Coronary artery (tissue), 2 donors: ENCODE data around the gene N4BP2L2.

Experiments
- DNase-seq: peaks from one replicate; pipeline ENCODE4 v3.0.0-alpha.2; 2017; ENCODE audit warnings: low spot score
- H3K27ac ChIP-seq, 2 donors: fragments of 200-600 bp; sonication (generic); one replicate each; pipeline ENCODE4 v1.5.1; 2016 to 2019
- H3K4me3 ChIP-seq: fragments of 200-600 bp; sonication (generic); 2 replicates; pipeline ENCODE4 v1.5.1; 2016; ENCODE audit warnings: mild to moderate bottlenecking, moderate library complexity
- TF ChIP-seq, protein P1 (sequence below): fragments of 200-600 bp; sonication (generic); IDR thresholded peaks from one replicate; pipeline ENCODE4 v1.5.1; 2019; ENCODE audit warnings: antibody characterized with exemption

Gene N4BP2L2

DNA sequence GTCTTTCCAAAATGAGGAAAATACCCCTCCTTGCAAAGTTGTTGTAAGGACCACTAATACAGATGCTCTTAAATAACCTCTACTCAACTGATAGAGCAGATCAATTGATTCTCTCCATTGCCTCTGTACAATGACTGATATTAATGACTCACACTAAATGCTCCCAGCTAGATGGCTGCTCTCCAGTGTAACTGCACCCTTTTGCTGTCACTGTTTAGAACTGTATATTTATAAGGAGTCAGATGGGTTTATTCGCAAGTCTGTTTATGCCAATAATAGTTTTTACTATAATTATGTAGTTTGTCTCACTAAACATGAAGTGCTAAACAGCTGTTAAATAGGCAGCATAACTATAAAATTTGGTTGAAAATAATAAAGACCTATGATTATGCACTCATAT is 89.6 kb downstream of the N4BP2L2 start:
- TF ChIP-seq, protein P1, sequence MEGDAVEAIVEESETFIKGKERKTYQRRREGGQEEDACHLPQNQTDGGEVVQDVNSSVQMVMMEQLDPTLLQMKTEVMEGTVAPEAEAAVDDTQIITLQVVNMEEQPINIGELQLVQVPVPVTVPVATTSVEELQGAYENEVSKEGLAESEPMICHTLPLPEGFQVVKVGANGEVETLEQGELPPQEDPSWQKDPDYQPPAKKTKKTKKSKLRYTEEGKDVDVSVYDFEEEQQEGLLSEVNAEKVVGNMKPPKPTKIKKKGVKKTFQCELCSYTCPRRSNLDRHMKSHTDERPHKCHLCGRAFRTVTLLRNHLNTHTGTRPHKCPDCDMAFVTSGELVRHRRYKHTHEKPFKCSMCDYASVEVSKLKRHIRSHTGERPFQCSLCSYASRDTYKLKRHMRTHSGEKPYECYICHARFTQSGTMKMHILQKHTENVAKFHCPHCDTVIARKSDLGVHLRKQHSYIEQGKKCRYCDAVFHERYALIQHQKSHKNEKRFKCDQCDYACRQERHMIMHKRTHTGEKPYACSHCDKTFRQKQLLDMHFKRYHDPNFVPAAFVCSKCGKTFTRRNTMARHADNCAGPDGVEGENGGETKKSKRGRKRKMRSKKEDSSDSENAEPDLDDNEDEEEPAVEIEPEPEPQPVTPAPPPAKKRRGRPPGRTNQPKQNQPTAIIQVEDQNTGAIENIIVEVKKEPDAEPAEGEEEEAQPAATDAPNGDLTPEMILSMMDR: no peak
- no peak overlapping the region for H3K27ac ChIP-seq
- H3K4me3 ChIP-seq: no peak overlapping the region
- no peak for DNase-seq

DNA sequence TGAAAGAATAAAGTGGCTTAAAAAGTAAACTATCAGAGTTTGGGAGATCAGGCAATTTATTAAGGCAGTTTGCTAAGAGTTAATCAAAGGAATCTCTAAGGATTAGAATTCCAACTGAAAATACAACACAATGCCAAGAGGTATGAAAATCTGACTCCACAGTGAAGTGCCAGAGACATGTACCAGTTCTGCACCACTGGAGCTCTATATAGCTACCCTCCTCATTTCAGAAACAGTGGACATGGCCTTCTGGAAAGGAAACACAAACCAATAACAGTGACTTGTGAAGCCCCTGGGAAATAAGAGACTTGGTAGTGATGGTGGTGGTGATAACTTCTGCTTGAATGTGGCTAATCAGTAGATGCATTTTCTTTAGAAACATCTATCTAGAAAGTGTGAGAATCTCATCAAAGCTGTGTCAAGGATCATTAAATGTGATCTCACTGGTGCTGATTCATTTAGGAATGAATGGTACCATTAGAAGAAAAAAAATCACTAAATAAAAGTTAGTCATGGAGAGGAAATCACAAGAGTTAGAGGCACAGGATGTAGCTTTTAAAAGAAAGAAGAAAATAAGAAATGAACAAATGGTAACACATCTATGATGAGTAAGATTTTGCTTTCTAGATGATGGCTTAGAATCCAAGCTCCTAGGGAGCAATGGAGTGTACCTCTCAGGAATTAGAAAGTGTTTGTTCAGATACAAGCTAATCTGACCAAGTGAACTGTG is 90.5 kb downstream of the N4BP2L2 start:
- Histone ChIP-seq H3K4me3 (no peak overlapping the region), H3K27ac (no peak overlapping the region)
- TF ChIP-seq, protein P1: no peak
- DNase-seq: no peak

DNA sequence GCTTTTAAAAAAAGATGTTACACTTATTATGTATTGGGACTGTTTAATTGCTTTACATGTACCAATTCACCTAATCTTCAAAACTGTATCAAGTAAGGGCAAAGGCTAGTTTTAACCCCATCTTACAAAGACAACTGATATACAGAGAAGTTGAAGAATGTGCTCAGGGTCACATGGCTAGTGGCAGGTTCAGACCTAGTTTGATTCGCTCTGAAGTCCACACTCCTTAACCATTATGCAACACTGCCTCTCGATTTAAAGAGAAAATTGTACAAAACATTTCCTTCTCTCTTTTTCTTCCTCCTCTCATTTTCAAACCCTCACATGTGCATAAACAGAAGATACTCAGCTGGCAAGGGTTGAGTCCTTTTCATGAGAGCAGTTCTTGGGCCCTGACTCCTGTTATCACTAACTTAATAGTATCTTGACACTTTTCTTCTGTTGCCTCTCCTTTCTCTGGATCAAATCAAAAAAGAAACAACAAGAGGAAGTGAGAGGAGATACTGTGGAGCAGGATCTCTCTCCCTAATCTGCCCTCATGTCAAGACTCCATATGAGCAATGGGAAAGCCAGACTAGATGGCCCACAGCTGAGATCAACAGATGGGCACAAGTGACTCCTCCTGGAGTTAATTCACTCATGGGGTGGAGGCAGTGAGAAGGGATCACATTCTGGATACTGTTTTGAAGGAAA is 91.7 kb downstream of the N4BP2L2 start:
- H3K27ac ChIP-seq: no peak overlapping the region

DNA sequence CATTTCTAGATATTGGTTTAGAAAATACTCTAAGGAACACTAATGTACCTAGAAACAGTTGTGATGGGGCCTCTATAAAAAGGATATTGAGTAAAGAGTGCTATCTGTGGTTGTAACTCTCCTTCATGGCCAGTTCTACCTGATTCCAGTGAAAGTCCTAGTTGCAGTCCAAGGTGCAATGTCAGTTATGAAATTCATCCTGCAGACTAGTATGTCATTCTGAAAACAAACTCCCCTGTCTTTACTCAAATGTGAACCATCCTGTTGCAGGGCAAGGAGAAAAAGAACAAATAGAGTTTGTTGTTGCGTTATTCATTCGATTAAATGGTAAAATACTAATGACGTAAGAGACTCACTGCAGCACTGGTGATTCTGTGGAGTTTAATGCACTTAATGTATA is 92.4 kb downstream of the N4BP2L2 start:
- Histone ChIP-seq H3K4me3 (no peak overlapping the region), H3K27ac (no peak overlapping the region)
- DNase-seq: no peak
- TF ChIP-seq, protein P1: no peak

More for the DNA sequence above, 91.7 kb downstream of the N4BP2L2 start:
- DNase-seq: no peak
- H3K4me3 ChIP-seq: no peak overlapping the region
- TF ChIP-seq, protein P1: no peak

DNA sequence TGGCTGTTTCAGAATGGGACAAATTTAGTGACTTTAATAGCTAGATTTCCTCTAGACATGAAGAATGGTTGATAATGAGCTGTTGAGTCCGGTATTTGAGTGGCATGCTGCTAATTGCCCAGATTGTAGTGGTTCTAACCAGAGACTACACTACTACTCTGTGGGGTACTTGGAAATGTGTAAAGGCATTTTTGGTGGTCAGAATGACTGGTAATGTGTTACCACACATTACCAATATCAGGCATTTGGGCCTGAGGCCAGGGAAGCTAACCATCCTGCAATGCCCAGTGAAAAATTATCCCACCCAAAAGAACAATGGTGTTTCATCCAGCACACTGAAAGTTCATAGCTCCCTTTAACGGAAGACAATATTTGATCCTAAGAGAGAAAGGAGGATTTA is 93.1 kb downstream of the N4BP2L2 start:
- TF ChIP-seq, protein P1: no peak
- no peak for DNase-seq

DNA sequence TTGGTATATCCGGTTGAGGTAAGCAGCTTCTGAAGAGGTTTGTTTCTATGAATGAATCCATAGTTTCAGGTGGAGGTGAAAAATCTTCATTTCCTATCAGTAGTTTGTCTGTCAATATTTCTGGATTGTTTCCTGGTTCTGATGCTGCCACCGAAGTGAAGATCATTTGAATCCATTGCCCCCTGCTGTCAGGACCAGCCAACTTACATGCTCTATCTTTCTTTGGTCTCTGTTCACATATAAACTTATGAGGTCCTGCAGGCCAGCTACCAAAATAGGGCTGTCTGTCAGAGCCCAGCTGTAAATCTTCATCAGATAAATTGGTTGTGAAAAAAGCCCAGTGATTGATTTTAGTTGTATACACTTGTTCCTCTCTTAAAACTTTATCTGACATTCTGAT is 95.5 kb downstream of the N4BP2L2 start:
- Histone ChIP-seq H3K27ac (no peak overlapping the region), H3K4me3 (no peak overlapping the region)
- DNase-seq: no peak
- TF ChIP-seq, protein P1: no peak

More for the DNA sequence above, 93.1 kb downstream of the N4BP2L2 start:
- H3K27ac ChIP-seq: no peak overlapping the region
- H3K4me3 ChIP-seq: no peak overlapping the region

DNA sequence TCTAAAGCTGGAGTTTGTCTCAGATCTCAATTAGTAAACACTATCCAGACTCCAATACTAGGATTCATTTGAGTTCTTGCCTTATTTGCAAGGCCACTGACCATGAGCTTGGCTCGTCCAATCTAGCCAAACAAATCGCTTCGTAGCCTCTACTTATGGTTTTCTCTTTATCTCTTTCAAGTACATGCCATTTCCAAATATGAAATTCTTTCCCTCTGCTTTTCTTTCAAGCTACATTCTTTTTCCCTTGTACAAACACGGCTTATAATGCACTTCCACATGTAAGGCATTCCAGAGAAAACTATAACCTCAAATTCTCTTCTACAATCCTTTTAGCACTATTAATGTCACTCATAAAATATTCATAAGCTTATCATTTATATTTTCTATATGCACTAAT is 99.7 kb downstream of the N4BP2L2 start:
- no peak for DNase-seq
- H3K4me3 ChIP-seq: no peak overlapping the region

More for the DNA sequence above, 99.7 kb downstream of the N4BP2L2 start:
- TF ChIP-seq, protein P1: no peak
- H3K27ac ChIP-seq: no peak overlapping the region
